H7 (cell line): ENCODE results near the gene CFAP221. TPM values are rescaled to one million over a fixed set of nuclear protein-coding genes. Genes with fewer than 3 reads are reported as not detected.
A peak's percentile ranks its signal among the peaks of the same experiment; 100 is the strongest.

ENCODE experiments used
- DNase-seq: peaks from one replicate; pipeline ENCODE4 v3.0.0; 2012
- H3K27me3 ChIP-seq: 2 replicates; pipeline ENCODE4 v1.6.0; 2011; ENCODE audit warnings: mild to moderate bottlenecking, low read length; ENCODE audit not compliant: control insufficient read depth, insufficient read depth
- H3K36me3 ChIP-seq: replicated peaks from 2 replicates; pipeline ENCODE4 v1.5.1; 2011; ENCODE audit warnings: low read length; ENCODE audit not compliant: control insufficient read depth, insufficient read depth
- H3K4me3 ChIP-seq: 2 replicates; pipeline ENCODE4 v1.5.1; 2011; ENCODE audit warnings: low read depth, mild to moderate bottlenecking, control low read depth, low read length, moderate library complexity; ENCODE audit not compliant: insufficient read depth
- total RNA-seq: library from RNA; depleted of rRNA; stranded (reverse); fragments of >200 nt; shearing (Covaris generic); gene quantifications from 2 replicates; pipeline ENCODE4 v1.2.3, GENCODE V29; 2014; rRNA removed

CFAP221 gene
- 0.07 and 0.37 TPM in 2 replicates for total RNA-seq

- peak; percentile 96 for DNase-seq
- Histone ChIP-seq H3K36me3 (no peaks in the 10 kb centered on the region), H3K4me3 (peak within 1 kb of the TSS; percentile 68), H3K27me3 (peaks cover 11% of the 10 kb centered on the region)
These were observed at the start of gene CFAP221 for GRCh38 chr2:119544075-119544938. Gene CFAP221 (plus strand): TSS chr2:119544449. CDS start chr2:119546132, 1,683 bp downstream.

DNA sequence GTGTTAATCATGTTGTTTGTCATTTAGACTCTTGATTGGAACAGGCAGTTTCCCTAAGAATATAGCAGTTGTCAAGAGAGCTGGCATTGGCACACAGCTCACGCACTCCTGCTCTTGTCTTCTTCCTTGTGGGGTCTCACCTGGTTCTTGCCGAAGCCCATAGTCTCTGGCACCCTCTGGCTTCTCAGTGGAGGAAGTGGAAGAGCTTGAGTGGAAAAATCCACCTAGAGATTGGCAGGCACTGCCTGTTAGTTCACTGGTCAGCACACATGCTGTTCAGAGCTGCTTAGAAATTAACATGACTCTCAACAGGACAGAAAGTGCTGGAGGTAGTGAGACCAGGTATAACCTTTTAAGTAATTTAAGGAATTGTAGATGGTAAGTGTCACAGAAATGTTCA, 48.3 kb upstream of the CFAP221 start:
- Histone ChIP-seq H3K4me3 (no peak overlapping the region), H3K27me3 (no peaks in the 10 kb centered on the region), H3K36me3 (no peaks in the 10 kb centered on the region)
- no peak for DNase-seq

DNA sequence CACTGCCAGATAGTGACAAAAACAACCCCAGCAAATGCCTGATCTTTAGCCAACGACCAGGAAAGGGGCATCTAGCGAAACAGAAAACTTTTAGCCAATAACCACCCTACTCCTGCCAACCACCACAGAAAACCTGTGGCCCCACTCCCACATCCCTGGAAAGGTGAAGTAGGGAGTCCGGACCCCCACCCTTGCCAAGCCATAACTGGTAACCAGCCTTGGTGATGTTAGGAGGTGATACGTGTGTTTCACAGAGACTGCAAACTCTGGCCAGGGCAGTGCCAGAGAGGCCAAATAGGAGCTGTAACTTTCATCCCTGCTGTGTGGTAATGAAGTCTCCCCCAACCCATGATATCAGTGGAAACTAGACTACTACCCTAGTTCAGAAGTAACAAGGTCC, 47.6 kb upstream of the CFAP221 start:
- DNase-seq, result no peak
- no peak overlapping the region for H3K4me3 ChIP-seq
- no peaks in the 10 kb centered on the region for H3K36me3 ChIP-seq
- H3K27me3 ChIP-seq, result no peaks in the 10 kb centered on the region

- H3K27me3 ChIP-seq, result no peaks in the 10 kb centered on the region
- no peak overlapping the region for H3K4me3 ChIP-seq
- H3K36me3 ChIP-seq, result no peaks in the 10 kb centered on the region
- DNase-seq, result no peak
These were observed 35.5 kb upstream of the CFAP221 start for GRCh38 chr2:119508756-119509155.

DNA sequence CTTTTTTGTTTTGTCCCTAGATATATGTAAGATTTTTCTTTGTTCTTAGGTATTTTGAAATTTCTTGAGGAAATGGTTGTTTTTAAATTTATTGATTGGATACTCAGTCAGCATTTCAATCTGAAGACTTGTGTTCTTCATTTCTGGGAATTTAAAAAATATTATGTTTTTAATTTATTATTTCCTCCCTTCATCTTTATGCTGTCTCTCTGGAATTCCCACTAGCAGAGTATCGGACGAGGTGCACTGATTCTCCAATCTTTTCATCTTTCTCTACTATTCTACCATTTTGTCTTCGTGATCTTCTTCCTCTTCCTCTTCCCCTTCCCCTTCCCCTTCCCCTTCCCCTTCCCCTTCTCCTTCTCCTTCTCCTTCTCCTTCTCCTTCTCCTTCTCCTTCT, 32.3 kb upstream of the CFAP221 start:
- H3K4me3 ChIP-seq, result no peak overlapping the region
- no peaks in the 10 kb centered on the region for H3K36me3 ChIP-seq
- no peaks in the 10 kb centered on the region for H3K27me3 ChIP-seq
- DNase-seq, result no peak

DNA sequence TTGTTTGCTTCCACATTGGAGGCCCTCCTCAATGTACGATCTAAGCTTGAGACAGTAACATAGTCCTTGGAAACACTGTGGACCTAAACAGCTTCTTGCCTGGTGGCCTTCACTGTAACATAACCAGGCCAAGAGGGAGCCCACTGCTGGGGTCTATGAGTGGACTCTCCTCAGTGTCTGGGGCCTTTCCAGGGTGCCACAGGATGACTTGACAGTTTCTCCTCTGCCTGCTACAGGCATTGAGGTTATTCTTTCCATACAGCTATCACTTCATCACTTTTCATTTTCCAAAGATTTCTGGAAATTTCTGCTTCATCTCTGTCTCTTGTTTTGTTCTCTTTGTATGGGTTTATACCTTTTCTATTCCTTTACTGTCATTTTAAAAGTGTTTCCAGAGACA, 31.3 kb upstream of the CFAP221 start:
- H3K36me3 ChIP-seq, result no peaks in the 10 kb centered on the region
- H3K4me3 ChIP-seq, result no peak overlapping the region
- H3K27me3 ChIP-seq, result no peaks in the 10 kb centered on the region
- DNase-seq, result no peak

DNA sequence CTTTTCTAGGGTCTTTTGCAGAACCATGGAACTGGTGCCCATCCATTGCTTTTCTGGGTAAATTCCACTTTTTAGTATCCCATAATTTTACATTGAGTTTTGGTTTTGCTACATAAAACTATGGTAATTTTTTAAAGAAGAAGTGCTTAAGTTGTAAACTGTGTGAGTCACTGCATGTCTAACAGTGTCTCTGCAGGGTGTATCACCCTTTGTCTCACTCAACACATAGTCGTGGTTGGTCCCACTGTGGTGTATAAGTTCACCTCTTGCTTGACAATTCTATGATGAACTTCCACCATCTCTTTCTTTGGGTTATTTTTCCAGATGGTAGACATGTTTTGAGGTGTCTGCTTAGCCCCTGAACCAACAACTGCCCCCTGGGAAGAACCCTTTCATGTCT, 30.4 kb upstream of the CFAP221 start:
- Histone ChIP-seq H3K27me3 (no peaks in the 10 kb centered on the region), H3K36me3 (no peaks in the 10 kb centered on the region), H3K4me3 (no peak overlapping the region)
- DNase-seq, result no peak

GRCh38 chr2:119516121-119516520, 28.1 kb upstream of the CFAP221 start:
- Histone ChIP-seq H3K27me3 (no peaks in the 10 kb centered on the region; the same call in 1 of the 2 replicates), H3K4me3 (no peak overlapping the region), H3K36me3 (no peaks in the 10 kb centered on the region)
- no peak for DNase-seq

- no peaks in the 10 kb centered on the region for H3K36me3 ChIP-seq
- H3K4me3 ChIP-seq, result no peak overlapping the region
- peak; percentile 75 for DNase-seq
- H3K27me3 ChIP-seq, result peaks cover 5% of the 10 kb centered on the region
These were observed 26.8 kb upstream of the CFAP221 start for GRCh38 chr2:119517433-119517832.

GRCh38 chr2:119518401-119519056, 25.7 kb upstream of the CFAP221 start:
- Histone ChIP-seq H3K36me3 (no peaks in the 10 kb centered on the region), H3K4me3 (no peak overlapping the region), H3K27me3 (peaks cover 15% of the 10 kb centered on the region)
- no peak for DNase-seq

DNA sequence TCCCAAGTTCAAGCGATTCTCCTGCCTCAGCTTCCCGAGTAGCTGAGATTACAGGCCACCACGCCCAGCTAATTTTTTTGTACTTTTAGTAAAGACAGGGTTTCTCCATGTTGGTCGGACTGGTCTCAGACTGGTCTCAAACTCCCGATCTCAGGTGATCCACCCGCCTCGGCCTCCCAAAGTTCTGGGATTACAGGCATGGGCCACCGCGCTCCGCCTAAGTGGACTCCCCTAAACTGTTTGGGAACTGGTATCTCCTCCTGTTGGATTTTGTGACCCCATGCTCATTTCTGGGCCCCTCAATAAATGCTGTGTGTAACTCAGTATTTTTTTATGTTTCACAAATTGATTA, 25.2 kb upstream of the CFAP221 start:
- DNase-seq, result no peak
- Histone ChIP-seq H3K36me3 (no peaks in the 10 kb centered on the region), H3K27me3 (peaks cover 20% of the 10 kb centered on the region), H3K4me3 (no peak overlapping the region)

- H3K36me3 ChIP-seq, result no peaks in the 10 kb centered on the region
- no peak for DNase-seq
- H3K27me3 ChIP-seq, result peaks cover 33% of the 10 kb centered on the region
- no peak overlapping the region for H3K4me3 ChIP-seq
These were observed 23.4 kb upstream of the CFAP221 start for GRCh38 chr2:119520696-119521432.

GRCh38 chr2:119521433-119522050, 22.7 kb upstream of the CFAP221 start:
- DNase-seq, result no peak
- H3K27me3 ChIP-seq, result peaks cover 33% of the 10 kb centered on the region
- no peaks in the 10 kb centered on the region for H3K36me3 ChIP-seq
- no peak overlapping the region for H3K4me3 ChIP-seq

- H3K4me3 ChIP-seq, result no peak overlapping the region
- DNase-seq, result no peak
- H3K36me3 ChIP-seq, result no peaks in the 10 kb centered on the region
- peaks cover 33% of the 10 kb centered on the region for H3K27me3 ChIP-seq
These were observed 21.6 kb upstream of the CFAP221 start for GRCh38 chr2:119522671-119523070.
